A673 (cell line): ENCODE results near the gene C16orf86.

Source experiments
- EZH2 ChIP-seq: fragments of 200-600 bp; sonication (generic); IDR thresholded peaks from 2 replicates; pipeline ENCODE4 v1.6.1; 2017; ENCODE audit warnings: borderline replicate concordance, low read depth, mild to moderate bottlenecking, mixed read lengths, antibody characterized with exemption, low read length; ENCODE audit not compliant: poor library complexity, severe bottlenecking
- TF ChIP-seq, protein P1 (sequence below): fragments of 300-800, 200-600 bp; sonication (generic); conservative IDR thresholded peaks from 2 replicates; pipeline ENCODE4 v1.5.1; 2017; ENCODE audit warnings: low read depth, mild to moderate bottlenecking, antibody characterized with exemption, low read length, moderate library complexity, mixed read lengths

DNA sequence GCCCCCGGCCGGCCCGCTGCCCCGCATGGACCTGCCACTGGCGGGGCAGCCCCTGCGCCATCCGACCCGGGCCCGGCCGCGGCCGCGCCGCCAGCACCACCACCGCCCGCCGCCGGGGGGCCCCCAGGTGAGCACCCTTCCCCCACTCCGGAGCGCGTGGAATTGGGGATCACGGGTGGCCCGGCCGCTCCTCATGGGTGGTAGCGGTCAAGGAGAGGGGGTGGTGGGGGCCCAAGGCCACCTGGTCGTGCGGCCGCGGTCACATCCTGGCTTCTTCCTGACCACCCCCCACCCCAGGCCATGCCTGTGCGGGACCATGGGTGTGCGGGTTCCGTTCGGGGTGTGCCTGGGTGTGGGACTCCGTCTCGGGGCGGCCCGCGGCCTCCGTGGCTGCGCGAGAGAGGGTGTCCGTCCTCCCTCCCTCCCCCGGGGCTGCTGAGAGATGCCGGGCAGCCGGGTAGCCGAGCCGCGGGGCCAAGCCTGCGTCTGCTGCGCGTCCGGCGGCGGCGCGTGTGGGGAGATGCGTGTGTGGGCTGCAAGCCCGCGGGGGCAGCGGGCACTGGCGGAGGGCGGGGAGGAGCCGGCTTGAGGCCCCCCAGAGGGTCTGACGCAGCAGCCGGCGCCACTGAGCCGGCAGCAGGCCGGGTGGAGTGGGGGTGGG is 13.4 kb upstream of the C16orf86 start:
- TF ChIP-seq, protein P1, sequence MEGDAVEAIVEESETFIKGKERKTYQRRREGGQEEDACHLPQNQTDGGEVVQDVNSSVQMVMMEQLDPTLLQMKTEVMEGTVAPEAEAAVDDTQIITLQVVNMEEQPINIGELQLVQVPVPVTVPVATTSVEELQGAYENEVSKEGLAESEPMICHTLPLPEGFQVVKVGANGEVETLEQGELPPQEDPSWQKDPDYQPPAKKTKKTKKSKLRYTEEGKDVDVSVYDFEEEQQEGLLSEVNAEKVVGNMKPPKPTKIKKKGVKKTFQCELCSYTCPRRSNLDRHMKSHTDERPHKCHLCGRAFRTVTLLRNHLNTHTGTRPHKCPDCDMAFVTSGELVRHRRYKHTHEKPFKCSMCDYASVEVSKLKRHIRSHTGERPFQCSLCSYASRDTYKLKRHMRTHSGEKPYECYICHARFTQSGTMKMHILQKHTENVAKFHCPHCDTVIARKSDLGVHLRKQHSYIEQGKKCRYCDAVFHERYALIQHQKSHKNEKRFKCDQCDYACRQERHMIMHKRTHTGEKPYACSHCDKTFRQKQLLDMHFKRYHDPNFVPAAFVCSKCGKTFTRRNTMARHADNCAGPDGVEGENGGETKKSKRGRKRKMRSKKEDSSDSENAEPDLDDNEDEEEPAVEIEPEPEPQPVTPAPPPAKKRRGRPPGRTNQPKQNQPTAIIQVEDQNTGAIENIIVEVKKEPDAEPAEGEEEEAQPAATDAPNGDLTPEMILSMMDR: 0 out of 2 replicates have a peak, but pooled peaks have one; percentile 21
- TF ChIP-seq EZH2: no peak
